KOPT-K1 (cell line): ENCODE results near the gene MTG2.

Experiments
- H3K27ac ChIP-seq: fragments of 200-600 bp; sonication (generic); 2 replicates; pipeline ENCODE4 v1.5.1; 2016; ENCODE audit warnings: antibody characterized with exemption, mild to moderate bottlenecking, low read depth, low read length; ENCODE audit not compliant: poor library complexity, severe bottlenecking
- H3K36me3 ChIP-seq: fragments of 200-600 bp; sonication (generic); 2 replicates; pipeline ENCODE4 v1.5.1; 2017; ENCODE audit warnings: antibody characterized with exemption, mild to moderate bottlenecking, low read length, moderate library complexity; ENCODE audit not compliant: insufficient read depth
- H3K9me3 ChIP-seq: fragments of 200-600 bp; sonication (generic); 2 replicates; pipeline ENCODE4 v1.5.1; 2017; ENCODE audit warnings: antibody characterized with exemption, low read length, mild to moderate bottlenecking; ENCODE audit not compliant: insufficient read depth, poor library complexity, severe bottlenecking

Gene MTG2

GRCh38 chr20:62151835-62152364 lies 30.9 kb upstream of the MTG2 start:
- no peaks in the 10 kb centered on the region for H3K9me3 ChIP-seq
- H3K27ac ChIP-seq, result no peak overlapping the region
- peaks cover 34% of the 10 kb centered on the region; the same call in 1 of the 2 replicates for H3K36me3 ChIP-seq

GRCh38 chr20:62155428-62156253 lies 27.2 kb upstream of the MTG2 start:
- Histone ChIP-seq H3K27ac (no peak overlapping the region), H3K36me3 (peaks cover 41% of the 10 kb centered on the region; the same call in 1 of the 2 replicates), H3K9me3 (no peaks in the 10 kb centered on the region)

GRCh38 chr20:62156254-62156556 lies 26.6 kb upstream of the MTG2 start:
- H3K27ac ChIP-seq, result no peak overlapping the region
- peaks cover 47% of the 10 kb centered on the region; the same call in 1 of the 2 replicates for H3K36me3 ChIP-seq
- H3K9me3 ChIP-seq, result no peaks in the 10 kb centered on the region

GRCh38 chr20:62156592-62157386 lies 26.0 kb upstream of the MTG2 start:
- Histone ChIP-seq H3K9me3 (no peaks in the 10 kb centered on the region), H3K27ac (no peak overlapping the region), H3K36me3 (peaks cover 53% of the 10 kb centered on the region; the same call in 1 of the 2 replicates)

GRCh38 chr20:62157387-62158087 lies 25.3 kb upstream of the MTG2 start:
- Histone ChIP-seq H3K27ac (no peak overlapping the region), H3K9me3 (no peaks in the 10 kb centered on the region), H3K36me3 (peaks cover 52% of the 10 kb centered on the region; the same call in 1 of the 2 replicates)

GRCh38 chr20:62158088-62158400 lies 24.8 kb upstream of the MTG2 start:
- Histone ChIP-seq H3K36me3 (peaks cover 52% of the 10 kb centered on the region; the same call in 1 of the 2 replicates), H3K27ac (no peak overlapping the region), H3K9me3 (no peaks in the 10 kb centered on the region)

GRCh38 chr20:62158541-62158940 lies 24.3 kb upstream of the MTG2 start:
- H3K9me3 ChIP-seq, result no peaks in the 10 kb centered on the region
- H3K36me3 ChIP-seq, result peaks cover 52% of the 10 kb centered on the region; the same call in 1 of the 2 replicates
- H3K27ac ChIP-seq, result no peak overlapping the region

- H3K27ac ChIP-seq, result no peak overlapping the region
- H3K36me3 ChIP-seq, result peaks cover 52% of the 10 kb centered on the region; the same call in 1 of the 2 replicates
- no peaks in the 10 kb centered on the region for H3K9me3 ChIP-seq
Measured at GRCh38 chr20:62159052-62159451, 23.8 kb upstream of the MTG2 start.

- Histone ChIP-seq H3K36me3 (peaks cover 53% of the 10 kb centered on the region; the same call in 1 of the 2 replicates), H3K9me3 (no peaks in the 10 kb centered on the region), H3K27ac (no peak overlapping the region)
Measured at GRCh38 chr20:62159839-62160238, 23.0 kb upstream of the MTG2 start.

GRCh38 chr20:62160253-62160652 lies 22.6 kb upstream of the MTG2 start:
- H3K9me3 ChIP-seq, result no peaks in the 10 kb centered on the region
- no peak overlapping the region for H3K27ac ChIP-seq
- H3K36me3 ChIP-seq, result peaks cover 57% of the 10 kb centered on the region; the same call in 1 of the 2 replicates

- Histone ChIP-seq H3K9me3 (no peaks in the 10 kb centered on the region), H3K36me3 (peaks cover 60% of the 10 kb centered on the region; the same call in 1 of the 2 replicates), H3K27ac (no peak overlapping the region)
Measured at GRCh38 chr20:62160876-62161275, 22.0 kb upstream of the MTG2 start.

- peaks cover 63% of the 10 kb centered on the region; the same call in 1 of the 2 replicates for H3K36me3 ChIP-seq
- no peak overlapping the region for H3K27ac ChIP-seq
- H3K9me3 ChIP-seq, result no peaks in the 10 kb centered on the region
Measured at GRCh38 chr20:62161347-62161746, 21.5 kb upstream of the MTG2 start.

GRCh38 chr20:62162765-62163484 lies 19.9 kb upstream of the MTG2 start:
- Histone ChIP-seq H3K9me3 (no peaks in the 10 kb centered on the region), H3K36me3 (peaks cover 73% of the 10 kb centered on the region)

GRCh38 chr20:62163485-62163865 lies 19.4 kb upstream of the MTG2 start:
- H3K9me3 ChIP-seq, result no peaks in the 10 kb centered on the region
- H3K36me3 ChIP-seq, result peaks cover 78% of the 10 kb centered on the region
- H3K27ac ChIP-seq, result no peak overlapping the region

More at GRCh38 chr20:62162765-62163484, 19.9 kb upstream of the MTG2 start:
- no peak overlapping the region for H3K27ac ChIP-seq
